Activated CD8-positive, alpha-beta T cell treated with anti-CD3 and anti-CD28 coated beads, Interleukin-2, amount 10 ng/mL, durations not matched to agents 7 days and 5 days (primary cell): Measurements from ENCODE around the gene MTM1. TPM values are rescaled to one million over a fixed set of nuclear protein-coding genes. Genes with fewer than 3 reads are reported as not detected.

ENCODE experiments used
- ATAC-seq: fragments of 150-1000 bp; cut with Tn5 transposase; one replicate; pipeline ENCODE4 v1.10.0; 2021; ENCODE audit warnings: moderate library complexity
- CTCF ChIA-PET: fragments of 350-600 bp; sonication (Branson Sonifier 250); formaldehyde crosslinking; loops from one replicate; lab custom pipeline; 2021; ENCODE audit warnings: antibody characterized with exemption; lab: Charles Lee
- POLR2A ChIA-PET: fragments of 350-600 bp; sonication (Branson Sonifier 250); formaldehyde crosslinking; loops from one replicate; lab custom pipeline; 2021; ENCODE audit warnings: antibody characterized with exemption; lab: Charles Lee
- DNase-seq: peaks from one replicate; pipeline ENCODE4 v3.0.0-alpha.2; 2020
- H3K27ac Mint-ChIP-seq: one replicate; pipeline ENCODE4 v1.8.0; 2021; ENCODE audit warnings: mild to moderate bottlenecking, mixed read lengths
- H3K27me3 Mint-ChIP-seq: one replicate; pipeline ENCODE4 v1.8.0; 2021; ENCODE audit warnings: low read depth, mixed read lengths
- H3K36me3 Mint-ChIP-seq: one replicate; pipeline ENCODE4 v1.8.0; 2021; ENCODE audit warnings: low read depth, mixed read lengths
- H3K4me1 Mint-ChIP-seq: one replicate; pipeline ENCODE4 v1.8.0; 2021; ENCODE audit warnings: low read depth, mixed read lengths
- H3K4me3 Mint-ChIP-seq: one replicate; pipeline ENCODE4 v1.8.0; 2021; ENCODE audit warnings: mild to moderate bottlenecking, mixed read lengths
- H3K9me3 Mint-ChIP-seq: one replicate; pipeline ENCODE4 v1.8.0; 2022; ENCODE audit warnings: mixed read lengths; ENCODE audit not compliant: insufficient read depth
- total RNA-seq, 2 experiments: library from RNA; stranded (reverse); gene quantifications; one replicate each; pipeline ENCODE4 v1.2.3, GENCODE V29; 2021

Gene MTM1
- total RNA-seq, 2 experiments from 2014 or later = 28.7 to 34.8 TPM

GRCh38 chrX:150683536-150684146, 115.2 kb downstream of the MTM1 start:
- no peak overlapping the region for H3K27ac Mint-ChIP-seq
- H3K36me3 Mint-ChIP-seq = no peaks in the 10 kb centered on the region
- POLR2A ChIA-PET = interaction anchor here (0.6 to 1.4 kb wide), 4 partner anchors 9 to 116 kb away, joined by 3 to 8 read pairs (median 4); no protein-coding TSS in a partner anchor
- CTCF ChIA-PET = interaction anchor here (0.7 to 3.9 kb wide), 21 partner anchors 10 to 743 kb away, joined by 3 to 65 read pairs (median 4); partner anchors contain the start of gene MTMR1
- H3K4me3 Mint-ChIP-seq = no peak overlapping the region
- peak; percentile 45 for DNase-seq
- no peak for ATAC-seq
- H3K9me3 Mint-ChIP-seq = no peaks in the 10 kb centered on the region
- peaks cover 8% of the 10 kb centered on the region for H3K4me1 Mint-ChIP-seq
- no peaks in the 10 kb centered on the region for H3K27me3 Mint-ChIP-seq

- Mint-ChIP-seq H3K27me3 (no peaks in the 10 kb centered on the region), H3K4me3 (no peak overlapping the region), H3K36me3 (peaks cover 8% of the 10 kb centered on the region), H3K9me3 (no peaks in the 10 kb centered on the region), H3K27ac (no peak overlapping the region), H3K4me1 (peaks cover 37% of the 10 kb centered on the region)
- DNase-seq (no peak), ATAC-seq (no peak)
- ChIA-PET CTCF (interaction anchor here (1.2 kb wide), 1 partner anchor 49 kb away, joined by 3 read pairs; no protein-coding TSS in a partner anchor), POLR2A (no interaction called here)
Measured at GRCh38 chrX:150688911-150689451, 120.6 kb downstream of the MTM1 start.

- H3K4me1 Mint-ChIP-seq = peaks cover 42% of the 10 kb centered on the region
- ChIA-PET CTCF (interaction anchor here (1.5 kb wide), 1 partner anchor 26 kb away, joined by 5 read pairs; no protein-coding TSS in a partner anchor), POLR2A (no interaction called here)
- H3K36me3 Mint-ChIP-seq = peaks cover 15% of the 10 kb centered on the region
- DNase-seq (no peak), ATAC-seq (no peak)
- no peak overlapping the region for H3K4me3 Mint-ChIP-seq
- no peaks in the 10 kb centered on the region for H3K9me3 Mint-ChIP-seq
- H3K27ac Mint-ChIP-seq = no peak overlapping the region
- no peaks in the 10 kb centered on the region for H3K27me3 Mint-ChIP-seq
Measured at GRCh38 chrX:150690126-150690525, 121.7 kb downstream of the MTM1 start.

GRCh38 chrX:150692296-150692695, 123.9 kb downstream of the MTM1 start:
- H3K27ac Mint-ChIP-seq = peak overlapping the region; percentile 93
- DNase-seq (peak; percentile 24), ATAC-seq (no peak)
- H3K4me3 Mint-ChIP-seq = peak overlapping the region; percentile 82
- ChIA-PET POLR2A (interaction anchor here (1.2 to 2.1 kb wide), 4 partner anchors 9 to 25 kb away, joined by 3 to 8 read pairs (median 4); no protein-coding TSS in a partner anchor), CTCF (interaction anchor here (0.6 to 5.6 kb wide), 5 partner anchors 8 to 26 kb away, joined by 3 to 47 read pairs (median 5); no protein-coding TSS in a partner anchor)
- peaks cover 28% of the 10 kb centered on the region for H3K36me3 Mint-ChIP-seq
- no peaks in the 10 kb centered on the region for H3K9me3 Mint-ChIP-seq
- H3K4me1 Mint-ChIP-seq = peaks cover 63% of the 10 kb centered on the region
- no peaks in the 10 kb centered on the region for H3K27me3 Mint-ChIP-seq

- DNase-seq = peak; percentile 58
- ChIA-PET POLR2A (interaction anchor here (0.6 to 2.2 kb wide), 8 partner anchors 10 to 753 kb away, joined by 3 to 8 read pairs (median 3); partner anchors contain the start of gene MTM1), CTCF (interaction anchor here (0.6 to 5.6 kb wide), 6 partner anchors 7 to 27 kb away, joined by 3 to 47 read pairs (median 5); no protein-coding TSS in a partner anchor)
- Mint-ChIP-seq H3K4me3 (peak within 1 kb of the TSS; percentile 91), H3K27me3 (no peaks in the 10 kb centered on the region), H3K9me3 (no peaks in the 10 kb centered on the region), H3K27ac (peak within 1 kb of the TSS; percentile 98), H3K4me1 (peaks cover 68% of the 10 kb centered on the region), H3K36me3 (peaks cover 33% of the 10 kb centered on the region)
- ATAC-seq = peak; percentile 65
Measured at GRCh38 chrX:150692831-150693724, 124.7 kb downstream of the MTM1 start, which contains the start of gene MTMR1. TSS of gene MTMR1 (plus strand) at chrX:150693396. CDS start at chrX:150693531, 135 bp downstream.

GRCh38 chrX:150693725-150694574, 125.5 kb downstream of the MTM1 start:
- Mint-ChIP-seq H3K27ac (peak overlapping the region; percentile 98), H3K4me1 (peaks cover 60% of the 10 kb centered on the region), H3K36me3 (peaks cover 33% of the 10 kb centered on the region), H3K9me3 (no peaks in the 10 kb centered on the region), H3K27me3 (no peaks in the 10 kb centered on the region), H3K4me3 (peak overlapping the region; percentile 91)
- peak; percentile 87 for DNase-seq
- ChIA-PET POLR2A (interaction anchor here (0.9 to 2.2 kb wide), 4 partner anchors 10 to 754 kb away, joined by 3 to 7 read pairs (median 4); partner anchors contain the start of gene MTM1), CTCF (interaction anchor here (0.8 to 5.6 kb wide), 4 partner anchors 11 to 26 kb away, joined by 3 to 47 read pairs (median 4); no protein-coding TSS in a partner anchor)
- peak; percentile 70 for ATAC-seq

- Mint-ChIP-seq H3K27ac (peak overlapping the region; percentile 86), H3K4me1 (peaks cover 53% of the 10 kb centered on the region), H3K4me3 (peak overlapping the region; percentile 91), H3K27me3 (no peaks in the 10 kb centered on the region), H3K9me3 (no peaks in the 10 kb centered on the region), H3K36me3 (peaks cover 31% of the 10 kb centered on the region)
- ChIA-PET CTCF (interaction anchor here (1.0 to 5.6 kb wide), 2 partner anchors 12 to 21 kb away, joined by 3 to 47 read pairs; no protein-coding TSS in a partner anchor), POLR2A (interaction anchor here (0.9 to 2.2 kb wide), 4 partner anchors 11 to 755 kb away, joined by 3 to 7 read pairs (median 4); partner anchors contain the start of gene MTM1)
- peak; percentile 24 for ATAC-seq
- DNase-seq = peak; percentile 25
Measured at GRCh38 chrX:150694738-150695410, 126.5 kb downstream of the MTM1 start.

GRCh38 chrX:150696331-150696730, 127.9 kb downstream of the MTM1 start:
- DNase-seq (peak; percentile 27), ATAC-seq (no peak)
- Mint-ChIP-seq H3K4me1 (peaks cover 41% of the 10 kb centered on the region), H3K27me3 (no peaks in the 10 kb centered on the region), H3K4me3 (peak overlapping the region; percentile 91), H3K36me3 (peaks cover 40% of the 10 kb centered on the region), H3K9me3 (no peaks in the 10 kb centered on the region), H3K27ac (peak overlapping the region; percentile 86)
- ChIA-PET CTCF (interaction anchor here (5.6 kb wide), 1 partner anchor 13 kb away, joined by 47 read pairs; no protein-coding TSS in a partner anchor), POLR2A (interaction anchor here (1.6 kb wide), 1 partner anchor 756 kb away, joined by 4 read pairs; no protein-coding TSS in a partner anchor)

GRCh38 chrX:150696866-150697265, 128.4 kb downstream of the MTM1 start:
- peaks cover 35% of the 10 kb centered on the region for H3K4me1 Mint-ChIP-seq
- ATAC-seq (no peak), DNase-seq (no peak)
- POLR2A ChIA-PET = interaction anchor here (1.6 kb wide), 1 partner anchor 757 kb away, joined by 4 read pairs; no protein-coding TSS in a partner anchor
- H3K27ac Mint-ChIP-seq = peak overlapping the region; percentile 72
- CTCF ChIA-PET = interaction anchor here (5.6 kb wide), 1 partner anchor 14 kb away, joined by 47 read pairs; no protein-coding TSS in a partner anchor
- peaks cover 40% of the 10 kb centered on the region for H3K36me3 Mint-ChIP-seq
- peak overlapping the region; percentile 50 for H3K4me3 Mint-ChIP-seq
- H3K9me3 Mint-ChIP-seq = no peaks in the 10 kb centered on the region
- no peaks in the 10 kb centered on the region for H3K27me3 Mint-ChIP-seq
